ENCODE data around the gene SPPL3.

DNA sequence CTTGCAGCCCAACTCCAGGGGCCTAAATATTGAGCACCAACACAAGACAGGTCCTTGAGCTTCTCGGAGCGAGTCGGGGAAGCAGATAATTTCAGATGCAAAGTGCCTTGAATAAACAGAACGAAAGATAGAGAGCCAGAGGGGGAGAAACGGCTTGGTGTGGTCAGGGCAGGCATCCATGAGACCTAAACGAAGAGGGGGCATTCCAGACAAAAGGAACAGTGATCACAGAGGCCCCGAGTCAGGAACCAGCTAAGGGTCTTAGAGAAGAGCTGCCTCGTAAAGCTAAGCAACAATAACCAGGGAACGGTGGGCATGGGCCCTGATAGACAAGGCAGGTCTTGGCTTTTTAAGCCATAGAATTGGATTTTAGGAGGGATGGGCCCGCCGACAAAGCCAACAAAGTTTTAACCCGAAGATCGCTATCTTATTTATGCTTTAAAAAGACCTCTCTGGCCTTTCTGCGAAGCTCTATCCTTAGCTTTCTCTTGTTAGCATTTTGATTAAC, 179.0 kb downstream of the SPPL3 start:
- TF ChIP-seq, protein P1, sequence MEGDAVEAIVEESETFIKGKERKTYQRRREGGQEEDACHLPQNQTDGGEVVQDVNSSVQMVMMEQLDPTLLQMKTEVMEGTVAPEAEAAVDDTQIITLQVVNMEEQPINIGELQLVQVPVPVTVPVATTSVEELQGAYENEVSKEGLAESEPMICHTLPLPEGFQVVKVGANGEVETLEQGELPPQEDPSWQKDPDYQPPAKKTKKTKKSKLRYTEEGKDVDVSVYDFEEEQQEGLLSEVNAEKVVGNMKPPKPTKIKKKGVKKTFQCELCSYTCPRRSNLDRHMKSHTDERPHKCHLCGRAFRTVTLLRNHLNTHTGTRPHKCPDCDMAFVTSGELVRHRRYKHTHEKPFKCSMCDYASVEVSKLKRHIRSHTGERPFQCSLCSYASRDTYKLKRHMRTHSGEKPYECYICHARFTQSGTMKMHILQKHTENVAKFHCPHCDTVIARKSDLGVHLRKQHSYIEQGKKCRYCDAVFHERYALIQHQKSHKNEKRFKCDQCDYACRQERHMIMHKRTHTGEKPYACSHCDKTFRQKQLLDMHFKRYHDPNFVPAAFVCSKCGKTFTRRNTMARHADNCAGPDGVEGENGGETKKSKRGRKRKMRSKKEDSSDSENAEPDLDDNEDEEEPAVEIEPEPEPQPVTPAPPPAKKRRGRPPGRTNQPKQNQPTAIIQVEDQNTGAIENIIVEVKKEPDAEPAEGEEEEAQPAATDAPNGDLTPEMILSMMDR (IDR thresholded peaks at IDR 0.05) = no peak
- no peak for TF ChIP-seq POLR2A (IDR thresholded peaks at IDR 0.05)

All from tibial nerve (tissue), 3 donors.